ENCODE results near the gene VTI1A. TPM values are rescaled to one million over a fixed set of nuclear protein-coding genes. Genes with fewer than 3 reads are reported as not detected.

Gene VTI1A
- total RNA-seq, 6 donors from 2014 or later = 29.5 to 247 (median 43.0) TPM

GRCh38 chr10:112640638-112641037 lies 193.6 kb downstream of the VTI1A start:
- WGBS, 2 donors = 82 to 89% methylated on average over 3 of the region's 3 CpGs
- Histone ChIP-seq H3K4me3 (no peak overlapping the region), H3K27ac (no peak overlapping the region), H3K9me3 (no peaks in the 10 kb centered on the region), H3K36me3 (no peaks in the 10 kb centered on the region), H3K4me1 (no peaks in the 10 kb centered on the region), H3K27me3 (no peaks in the 10 kb centered on the region)
- TF ChIP-seq POLR2A (IDR thresholded peaks at IDR 0.05) = no peak
- no peak for TF ChIP-seq CTCF (IDR thresholded peaks at IDR 0.05)
- TF ChIP-seq EP300 (IDR thresholded peaks at IDR 0.05) = no peak
- no peak for TF ChIP-seq POLR2AphosphoS5 (IDR thresholded peaks at IDR 0.05)
- no peak for ATAC-seq (ENCODE audit: low FRiP score in 2 of 2)
- DNase-seq = no peak

GRCh38 chr10:112643600-112644264 lies 196.7 kb downstream of the VTI1A start:
- TF ChIP-seq POLR2A (IDR thresholded peaks at IDR 0.05) (no peak), EP300 (IDR thresholded peaks at IDR 0.05) (no peak), CTCF (IDR thresholded peaks at IDR 0.05) (no peak)
- Histone ChIP-seq H3K27me3 (no peaks in the 10 kb centered on the region), H3K36me3 (no peaks in the 10 kb centered on the region), H3K9me3 (no peaks in the 10 kb centered on the region), H3K27ac (no peak overlapping the region), H3K4me1 (no peaks in the 10 kb centered on the region), H3K4me3 (no peak overlapping the region)
- WGBS, 2 donors = 81 to 83% methylated on average over 7 of the region's 7 CpGs
- DNase-seq (no peak), ATAC-seq (ENCODE audit: low FRiP score in 2 of 2) (no peak)

- Histone ChIP-seq H3K4me1 (no peaks in the 10 kb centered on the region), H3K36me3 (no peaks in the 10 kb centered on the region), H3K4me3 (no peak overlapping the region), H3K9me3 (no peaks in the 10 kb centered on the region), H3K27ac (no peak overlapping the region), H3K27me3 (no peaks in the 10 kb centered on the region)
- ATAC-seq (ENCODE audit: low FRiP score in 2 of 2) = no peak
- DNase-seq = no peak
- TF ChIP-seq POLR2AphosphoS5 (IDR thresholded peaks at IDR 0.05) = no peak
- WGBS, 2 donors = 90 to 96% methylated on average over 2 of the region's 2 CpGs
These were observed 197.2 kb downstream of the VTI1A start for GRCh38 chr10:112644265-112644645.

- no peak overlapping the region for H3K4me3 ChIP-seq
These were observed 202.2 kb downstream of the VTI1A start for GRCh38 chr10:112649006-112649821.

GRCh38 chr10:112649822-112650152 lies 202.8 kb downstream of the VTI1A start:
- Histone ChIP-seq H3K4me1 (no peaks in the 10 kb centered on the region), H3K36me3 (no peaks in the 10 kb centered on the region), H3K9me3 (no peaks in the 10 kb centered on the region), H3K4me3 (no peak overlapping the region), H3K27ac (no peak overlapping the region), H3K27me3 (no peaks in the 10 kb centered on the region)
- 94 to 95% methylated on average over 4 of the region's 4 CpGs for WGBS, 2 donors
- ATAC-seq (ENCODE audit: low FRiP score in 2 of 2) (no peak), DNase-seq (no peak)
- no peak for TF ChIP-seq POLR2AphosphoS5 (IDR thresholded peaks at IDR 0.05)
- no peak for TF ChIP-seq POLR2A (IDR thresholded peaks at IDR 0.05)
- no peak for TF ChIP-seq EP300 (IDR thresholded peaks at IDR 0.05)
- TF ChIP-seq CTCF (IDR thresholded peaks at IDR 0.05) = no peak

More at GRCh38 chr10:112649006-112649821, 202.2 kb downstream of the VTI1A start:
- TF ChIP-seq EP300 (IDR thresholded peaks at IDR 0.05) = no peak
- H3K27ac ChIP-seq = no peak overlapping the region
- H3K9me3 ChIP-seq = no peaks in the 10 kb centered on the region
- no peaks in the 10 kb centered on the region for H3K4me1 ChIP-seq
- no peaks in the 10 kb centered on the region for H3K27me3 ChIP-seq
- DNase-seq (no peak), ATAC-seq (ENCODE audit: low FRiP score in 2 of 2) (no peak)
- 81 to 90% methylated on average over 4 of the region's 4 CpGs for WGBS, 2 donors
- H3K36me3 ChIP-seq = no peaks in the 10 kb centered on the region

All from upper lobe of left lung (tissue), 6 donors.